HG02623 (cell line): ENCODE data around the gene KCNH3.
"Not testable (repeated sequence)": the region's sequence is repeated elsewhere in the genome, so short reads cannot be mapped to it uniquely, and the experiment has no call there.

ENCODE experiments used
- ATAC-seq: cut with Tn5 transposase; IDR thresholded peaks from one replicate; pipeline ENCODE4 v1.9.1; 2021; ENCODE audit warnings: moderate library complexity; ENCODE audit not compliant: unreplicated experiment

Gene KCNH3, protein sequence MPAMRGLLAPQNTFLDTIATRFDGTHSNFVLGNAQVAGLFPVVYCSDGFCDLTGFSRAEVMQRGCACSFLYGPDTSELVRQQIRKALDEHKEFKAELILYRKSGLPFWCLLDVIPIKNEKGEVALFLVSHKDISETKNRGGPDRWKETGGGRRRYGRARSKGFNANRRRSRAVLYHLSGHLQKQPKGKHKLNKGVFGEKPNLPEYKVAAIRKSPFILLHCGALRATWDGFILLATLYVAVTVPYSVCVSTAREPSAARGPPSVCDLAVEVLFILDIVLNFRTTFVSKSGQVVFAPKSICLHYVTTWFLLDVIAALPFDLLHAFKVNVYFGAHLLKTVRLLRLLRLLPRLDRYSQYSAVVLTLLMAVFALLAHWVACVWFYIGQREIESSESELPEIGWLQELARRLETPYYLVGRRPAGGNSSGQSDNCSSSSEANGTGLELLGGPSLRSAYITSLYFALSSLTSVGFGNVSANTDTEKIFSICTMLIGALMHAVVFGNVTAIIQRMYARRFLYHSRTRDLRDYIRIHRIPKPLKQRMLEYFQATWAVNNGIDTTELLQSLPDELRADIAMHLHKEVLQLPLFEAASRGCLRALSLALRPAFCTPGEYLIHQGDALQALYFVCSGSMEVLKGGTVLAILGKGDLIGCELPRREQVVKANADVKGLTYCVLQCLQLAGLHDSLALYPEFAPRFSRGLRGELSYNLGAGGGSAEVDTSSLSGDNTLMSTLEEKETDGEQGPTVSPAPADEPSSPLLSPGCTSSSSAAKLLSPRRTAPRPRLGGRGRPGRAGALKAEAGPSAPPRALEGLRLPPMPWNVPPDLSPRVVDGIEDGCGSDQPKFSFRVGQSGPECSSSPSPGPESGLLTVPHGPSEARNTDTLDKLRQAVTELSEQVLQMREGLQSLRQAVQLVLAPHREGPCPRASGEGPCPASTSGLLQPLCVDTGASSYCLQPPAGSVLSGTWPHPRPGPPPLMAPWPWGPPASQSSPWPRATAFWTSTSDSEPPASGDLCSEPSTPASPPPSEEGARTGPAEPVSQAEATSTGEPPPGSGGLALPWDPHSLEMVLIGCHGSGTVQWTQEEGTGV

GRCh38 chr12:49538510-49539403, at the start of gene KCNH3:
KCNH3 (plus strand) TSS chr12:49539030; CDS start chr12:49539417, 387 bp downstream.
- ATAC-seq: peak; percentile 57

DNA sequence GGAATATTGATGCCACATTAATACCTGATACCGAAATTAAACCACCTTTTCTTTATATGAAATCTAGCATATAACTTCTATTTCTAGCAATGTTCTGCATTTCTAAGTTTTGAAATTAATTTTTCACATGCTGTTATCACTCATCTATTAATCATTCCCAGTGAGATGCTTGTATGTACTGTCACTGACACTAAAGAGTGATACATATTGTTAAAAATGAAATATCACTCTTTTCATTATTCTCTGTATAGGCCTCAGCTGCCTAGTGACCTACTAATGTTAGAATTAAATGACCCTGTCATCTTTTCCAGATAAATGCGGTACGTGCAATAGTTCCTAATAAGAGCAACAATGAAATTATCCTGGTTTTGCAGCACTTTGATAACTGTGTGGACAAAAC, 49.7 kb upstream of the KCNH3 start:
- no peak for ATAC-seq

- ATAC-seq: no peak
Observed at GRCh38 chr12:49489720-49490119, 49.1 kb upstream of the KCNH3 start.

- no peak for ATAC-seq
Observed at GRCh38 chr12:49491823-49492222, 47.0 kb upstream of the KCNH3 start.

- ATAC-seq: no peak
Observed at GRCh38 chr12:49493900-49494299, 44.9 kb upstream of the KCNH3 start.

DNA sequence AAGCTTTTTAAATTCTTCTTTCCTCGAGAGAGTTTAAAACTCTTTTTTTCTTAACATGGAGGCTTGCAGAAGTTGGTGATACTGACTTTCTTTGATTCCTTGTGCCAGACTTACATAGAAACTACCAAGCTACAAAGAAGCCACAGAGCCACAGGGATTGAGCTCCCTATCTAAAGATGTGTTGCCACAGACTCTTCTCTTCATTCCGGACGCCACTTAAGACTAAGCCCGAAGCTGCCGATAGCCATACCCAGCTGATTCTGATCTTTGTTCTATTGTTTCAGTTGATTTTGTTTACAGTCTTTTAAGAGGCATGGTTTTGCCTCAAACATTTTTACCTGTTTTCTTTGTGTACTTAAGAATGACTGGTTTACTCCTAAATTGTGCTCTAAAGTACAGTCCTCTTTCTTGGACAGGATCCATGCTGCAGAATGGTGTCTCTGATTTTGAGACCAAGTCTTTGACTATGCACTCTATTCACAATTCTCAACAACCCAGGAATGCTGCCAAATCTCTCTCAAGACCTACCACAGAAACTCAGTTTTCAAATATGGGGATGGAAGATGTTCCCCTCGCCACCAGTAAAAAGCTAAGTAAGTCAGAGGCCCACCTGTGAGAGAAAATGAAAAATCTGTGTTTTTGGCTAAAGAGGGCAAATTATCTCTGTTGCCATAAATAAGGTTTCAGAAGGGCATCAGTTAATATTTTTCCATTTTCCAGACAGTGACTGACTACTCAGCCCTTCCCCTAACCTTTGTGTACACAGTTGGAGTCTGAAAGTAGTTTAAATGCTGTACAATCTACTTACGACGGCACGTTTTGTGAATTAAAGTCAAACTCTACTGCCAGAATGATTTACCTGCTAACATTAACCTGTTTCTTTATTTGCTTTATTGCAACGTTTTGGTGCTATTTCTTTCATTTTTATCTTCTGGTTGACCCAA, 42.1 kb upstream of the KCNH3 start:
- ATAC-seq: no peak

DNA sequence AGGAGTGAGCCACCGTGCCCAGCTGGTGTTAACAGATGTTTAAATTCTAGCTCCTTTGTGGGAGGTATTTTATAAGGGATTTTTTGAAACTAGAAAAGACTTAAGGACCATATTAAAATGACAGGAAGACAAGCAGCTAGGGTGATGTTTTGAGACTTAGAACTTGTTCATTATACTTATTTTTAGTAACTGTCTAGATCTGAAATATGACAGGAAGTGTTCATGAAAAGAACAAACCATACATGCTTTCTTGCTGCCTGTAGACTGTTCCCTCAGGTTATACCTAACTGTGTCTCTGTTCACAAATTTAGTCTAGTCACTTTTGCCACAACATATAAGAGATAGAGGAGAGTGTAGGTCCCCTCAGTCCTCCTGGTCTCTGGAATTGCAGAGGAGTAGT, 36.9 kb upstream of the KCNH3 start:
- no peak for ATAC-seq

- ATAC-seq: no peak
Observed at GRCh38 chr12:49502590-49502989, 36.2 kb upstream of the KCNH3 start.

DNA sequence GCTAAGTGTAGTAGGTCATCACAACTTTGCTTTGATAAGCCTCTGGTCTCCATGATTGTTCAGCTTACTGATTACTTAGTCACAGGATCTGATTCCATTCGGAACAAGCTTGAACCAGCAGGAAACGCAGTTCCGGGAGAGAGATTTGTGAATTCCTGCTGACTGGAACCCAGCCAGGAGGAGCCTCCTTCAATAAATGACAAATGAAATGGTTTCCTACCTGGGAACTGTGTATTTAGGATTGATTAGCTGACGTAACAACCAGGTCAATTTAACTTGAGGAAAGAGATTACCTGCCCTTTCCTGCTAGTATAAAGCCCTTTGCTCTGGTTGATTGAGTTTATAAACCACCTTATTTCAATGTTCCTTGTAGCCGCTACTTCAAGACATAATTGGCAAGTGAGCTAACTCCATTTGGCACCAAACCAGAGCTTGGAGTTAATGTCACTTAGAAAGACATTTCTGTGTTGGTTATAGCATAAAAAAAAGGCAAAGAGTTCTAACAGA, 35.1 kb upstream of the KCNH3 start:
- ATAC-seq: no peak

- ATAC-seq: no peak
Observed at GRCh38 chr12:49505672-49506071, 33.2 kb upstream of the KCNH3 start.

DNA sequence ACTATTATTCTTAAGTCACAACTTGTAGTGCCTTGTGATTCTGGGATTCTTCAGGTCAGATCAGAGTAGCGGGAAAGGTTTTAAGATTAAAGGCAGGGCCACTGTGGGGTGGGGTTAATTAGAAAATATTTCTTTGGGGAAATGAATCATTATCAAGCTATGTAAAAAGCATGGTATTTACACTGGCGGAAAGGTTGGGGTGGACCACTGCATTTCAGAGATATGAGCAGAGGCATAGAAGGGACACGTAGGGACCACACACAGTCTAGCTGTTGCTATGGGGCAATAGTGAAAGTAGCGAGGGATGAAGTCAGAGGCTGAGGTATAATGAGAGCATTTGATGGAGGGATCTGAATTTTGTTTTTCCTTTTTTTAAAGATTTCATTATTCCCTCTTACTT, 31.7 kb upstream of the KCNH3 start:
- ATAC-seq: no peak

GRCh38 chr12:49509681-49510080, 29.1 kb upstream of the KCNH3 start:
- not testable (repeated sequence) for ATAC-seq

DNA sequence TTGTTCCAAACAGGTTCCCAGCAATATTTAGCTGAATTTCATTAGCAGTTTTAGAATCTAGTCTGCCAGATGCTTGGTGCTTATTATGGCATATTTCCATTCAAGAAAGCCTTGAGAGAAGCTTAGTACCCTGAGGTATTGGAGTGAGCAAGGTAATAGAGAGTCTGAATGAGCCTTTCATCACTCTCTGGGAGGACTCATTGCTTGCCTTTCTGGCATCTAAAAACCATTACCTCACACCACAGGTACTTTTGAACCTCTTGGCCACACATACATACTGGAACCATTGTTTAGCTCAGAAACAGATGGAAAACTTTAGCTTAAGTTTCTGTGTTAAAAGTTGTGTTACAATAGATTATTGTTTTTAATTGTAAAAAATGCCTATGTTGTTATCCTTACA, 27.4 kb upstream of the KCNH3 start:
- no peak for ATAC-seq

GRCh38 chr12:49512546-49512945, 26.3 kb upstream of the KCNH3 start:
- no peak for ATAC-seq

- ATAC-seq: no peak
Observed at GRCh38 chr12:49515266-49515665, 23.6 kb upstream of the KCNH3 start.

DNA sequence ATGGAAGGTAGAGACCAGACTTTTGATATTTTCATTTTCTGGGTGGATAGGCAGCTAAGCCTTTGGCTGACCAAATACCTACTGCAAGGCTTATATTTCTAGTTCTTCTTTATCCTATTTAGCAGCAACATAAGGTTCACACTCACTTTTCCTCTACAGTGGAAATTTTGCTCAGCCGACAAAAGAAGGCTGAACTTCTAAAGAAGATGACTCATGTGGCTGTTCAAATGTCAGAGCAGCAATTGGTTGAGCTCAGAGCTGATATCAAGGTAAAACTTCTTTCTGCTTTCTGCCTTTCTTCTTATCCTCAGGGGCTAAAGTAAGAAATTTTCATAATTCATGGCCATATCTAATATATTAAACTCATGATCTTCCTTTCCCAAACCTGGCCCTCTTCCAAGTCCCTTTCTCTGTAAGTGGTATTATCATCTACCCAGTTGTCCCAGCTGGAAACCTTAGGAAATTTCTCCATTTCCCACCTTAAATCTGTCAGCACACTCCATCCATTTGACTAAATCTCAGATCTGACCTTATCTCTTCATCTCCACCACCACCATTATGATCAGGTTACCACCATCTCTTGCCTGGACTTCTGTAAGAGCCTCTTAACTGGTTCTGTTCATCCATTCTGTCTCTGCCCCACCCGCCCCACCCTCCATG, 19.8 kb upstream of the KCNH3 start:
- no peak for ATAC-seq

DNA sequence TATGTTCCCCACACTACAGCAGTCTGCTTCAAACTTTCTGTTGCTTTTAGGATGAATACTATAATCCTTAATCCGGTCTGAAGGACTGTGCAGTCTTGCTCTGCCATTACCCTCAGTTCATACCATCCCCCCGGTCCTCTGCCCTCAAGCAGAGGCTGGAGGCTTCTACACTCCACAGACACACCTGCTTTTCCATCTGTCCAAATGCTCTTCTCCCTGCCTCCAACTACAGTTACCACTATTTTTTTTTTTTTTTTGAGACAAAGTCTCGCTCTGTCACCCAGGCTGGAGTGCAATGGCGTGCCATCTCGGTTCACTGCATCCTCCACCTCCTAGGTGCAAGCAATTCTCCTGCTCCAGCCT, 19.3 kb upstream of the KCNH3 start:
- ATAC-seq: no peak

DNA sequence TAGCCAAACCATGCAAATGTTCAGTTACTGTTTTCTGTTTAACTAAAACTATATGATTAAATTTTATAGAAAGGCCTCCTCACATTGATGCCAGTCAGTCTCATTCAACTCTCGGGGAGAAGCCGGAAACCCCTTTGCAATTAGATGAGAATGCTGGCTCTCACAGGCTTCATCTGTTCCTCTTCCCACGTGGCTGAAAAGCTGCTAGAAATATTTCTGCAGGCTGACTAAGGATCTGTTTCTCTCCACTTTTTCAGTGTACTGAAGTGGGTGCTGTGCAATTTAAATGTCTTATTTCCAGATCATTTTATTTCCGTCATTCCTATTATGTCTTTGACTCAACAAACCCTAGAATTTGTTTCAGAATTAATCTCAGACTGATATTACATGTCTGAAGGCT, 17.4 kb upstream of the KCNH3 start:
- no peak for ATAC-seq
